GM18870 (cell line): ENCODE data around the gene ZNF485.
A peak's percentile ranks its signal among the peaks of the same experiment; 100 is the strongest.
"Not testable (repeated sequence)": the region's sequence is repeated elsewhere in the genome, so short reads cannot be mapped to it uniquely, and the experiment has no call there.

ENCODE experiments used
- ATAC-seq: cut with Tn5 transposase; IDR thresholded peaks from one replicate; pipeline ENCODE4 v1.9.1; 2021; ENCODE audit warnings: moderate library complexity; ENCODE audit not compliant: unreplicated experiment

The ZNF485 gene

DNA sequence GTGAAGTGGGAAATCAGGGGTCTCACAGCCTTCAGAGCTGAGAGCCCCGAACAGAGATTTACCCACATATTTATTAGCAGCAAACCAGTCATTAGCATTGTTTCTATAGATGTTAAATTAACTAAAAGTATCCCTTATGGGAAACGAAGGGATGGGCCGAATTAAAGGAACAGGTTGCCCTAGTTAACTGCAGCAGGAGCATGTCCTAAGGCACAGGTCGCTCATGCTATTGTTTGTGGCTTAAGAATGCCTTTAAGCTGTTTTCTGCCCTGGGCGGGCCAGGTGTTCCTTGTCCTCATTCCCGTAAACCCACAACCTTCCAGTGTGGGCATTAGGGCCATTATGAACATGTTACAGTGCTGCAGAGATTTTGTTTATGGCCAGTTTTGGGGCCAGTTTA lies 4.7 kb upstream of the ZNF485 start:
- ATAC-seq, result not testable (repeated sequence)

DNA sequence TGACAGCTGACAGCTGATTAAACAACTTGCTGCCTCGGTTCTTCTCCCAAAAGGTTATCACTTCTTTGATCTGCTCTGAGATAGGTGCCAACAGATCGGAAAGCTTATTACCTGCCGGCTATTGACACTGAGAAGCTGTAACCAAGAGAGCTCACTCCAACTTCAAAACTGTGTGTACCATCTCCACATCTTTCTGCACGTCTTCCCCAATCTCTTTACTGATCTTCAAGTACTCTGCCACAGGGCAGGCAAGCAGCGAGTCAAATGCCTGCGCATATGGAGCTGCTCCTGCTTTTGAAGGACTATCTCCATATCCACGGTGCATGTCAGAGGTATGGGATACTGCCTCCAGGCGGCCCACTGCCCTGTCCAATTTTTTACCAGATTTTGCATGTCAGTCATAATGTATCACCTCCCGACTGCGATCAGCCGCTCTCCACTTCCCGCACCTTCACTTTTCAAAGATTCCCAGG lies 352 bp upstream of the ZNF485 start:
- ATAC-seq, result no peak

DNA sequence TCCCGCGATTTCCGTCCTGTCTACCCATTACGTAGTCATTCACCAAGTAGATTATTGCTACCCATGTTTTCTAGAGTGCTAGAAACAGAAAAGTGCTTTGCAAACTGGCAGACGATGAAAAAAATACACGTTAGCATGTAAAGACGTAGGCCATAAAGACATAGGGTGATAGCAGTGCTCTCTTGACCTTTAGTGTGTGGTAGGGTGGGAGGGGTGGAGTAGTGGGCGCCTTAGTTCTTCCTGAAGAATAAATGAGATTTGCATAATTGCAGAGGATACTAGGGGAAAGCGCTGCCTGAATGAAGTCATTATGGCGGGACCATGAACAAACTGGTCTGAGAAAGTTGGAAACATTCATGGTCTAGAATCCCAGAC lies 948 bp downstream of the ZNF485 start:
- ATAC-seq, result no peak

DNA sequence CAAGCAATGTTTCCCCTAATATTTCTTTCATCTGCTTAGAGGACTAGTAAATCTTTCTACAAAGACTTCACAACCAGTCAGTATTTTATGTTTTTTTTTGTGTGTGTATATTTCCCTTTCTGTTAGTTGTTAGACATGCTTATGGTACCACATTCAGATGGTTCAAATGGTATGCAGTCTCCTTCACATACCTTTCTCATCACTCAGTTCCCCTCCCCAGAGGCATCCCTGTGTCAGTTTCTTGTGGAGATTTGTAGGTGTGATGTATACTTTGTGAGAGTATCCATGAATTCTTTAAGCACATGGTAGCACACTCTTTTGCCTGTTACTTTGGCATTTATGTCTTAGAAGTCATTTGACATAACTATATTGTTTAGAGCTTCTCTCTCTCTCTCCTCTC lies 4.4 kb downstream of the ZNF485 start:
- no peak for ATAC-seq

DNA sequence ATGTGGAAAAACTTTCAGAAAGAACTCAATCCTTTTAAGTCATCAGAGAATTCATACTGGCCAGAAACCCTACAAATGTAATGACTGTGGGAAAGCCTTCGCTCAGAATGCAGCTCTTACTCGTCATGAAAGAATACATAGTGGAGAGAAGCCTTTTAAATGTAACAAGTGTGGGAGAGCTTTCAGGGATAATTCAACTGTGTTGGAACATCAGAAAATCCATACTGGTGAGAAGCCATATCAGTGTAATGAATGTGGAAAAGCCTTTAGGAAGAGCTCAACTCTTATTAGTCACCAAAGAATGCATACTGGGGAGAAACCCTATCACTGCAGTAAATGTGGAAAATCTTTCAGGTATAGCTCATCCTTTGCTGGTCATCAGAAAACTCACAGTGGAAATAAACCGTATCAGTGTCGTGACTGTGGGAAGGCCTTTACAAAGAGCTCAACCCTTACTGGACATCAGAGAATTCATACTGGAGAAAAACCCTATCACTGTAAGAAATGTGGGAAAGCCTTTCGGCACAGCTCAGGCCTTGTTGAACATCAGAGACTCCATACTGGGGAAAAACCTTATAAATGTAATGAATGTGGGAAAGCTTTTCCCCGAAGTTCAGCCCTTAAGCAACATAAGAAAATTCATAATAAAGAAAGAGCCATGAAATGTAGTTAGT lies 10.6 kb downstream of the ZNF485 start:
- ATAC-seq, result no peak

DNA sequence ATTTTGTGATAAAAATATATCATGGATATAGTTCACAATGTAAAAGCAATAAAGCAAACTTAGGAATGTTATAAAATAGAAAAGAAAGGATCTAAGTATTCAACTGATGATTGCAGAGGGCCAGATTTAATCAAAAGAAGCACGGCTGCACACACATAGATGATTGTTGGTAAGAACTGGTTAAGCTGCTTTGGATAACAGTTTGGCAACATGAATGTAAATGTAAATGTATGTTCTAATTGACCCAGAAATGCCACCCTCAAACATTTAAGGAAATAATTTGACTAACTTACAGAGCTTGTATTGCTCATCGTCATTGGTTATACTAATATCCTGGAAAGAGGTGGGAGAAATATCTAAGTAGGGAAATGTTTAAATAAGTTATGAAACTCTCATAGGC lies 13.1 kb downstream of the ZNF485 start:
- no peak for ATAC-seq

DNA sequence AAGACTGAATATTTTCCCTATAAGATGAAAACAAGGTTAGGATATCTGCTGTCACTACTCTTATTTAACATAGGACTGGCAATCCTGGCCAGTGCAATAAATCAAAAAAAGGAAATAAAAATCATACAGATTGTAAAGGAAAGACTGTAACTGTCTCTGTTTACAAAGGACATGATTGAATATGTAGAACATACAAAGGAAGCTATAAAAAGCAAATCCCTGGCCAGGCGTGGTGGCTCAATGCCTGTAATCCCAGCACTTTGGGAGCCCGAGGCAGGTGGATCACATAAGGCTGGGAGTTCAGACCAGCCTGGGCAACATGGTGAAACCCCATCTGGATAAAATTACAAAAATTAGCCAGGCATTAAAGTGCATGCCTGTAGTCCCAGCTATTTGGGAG lies 15.8 kb downstream of the ZNF485 start:
- ATAC-seq, result no peak

DNA sequence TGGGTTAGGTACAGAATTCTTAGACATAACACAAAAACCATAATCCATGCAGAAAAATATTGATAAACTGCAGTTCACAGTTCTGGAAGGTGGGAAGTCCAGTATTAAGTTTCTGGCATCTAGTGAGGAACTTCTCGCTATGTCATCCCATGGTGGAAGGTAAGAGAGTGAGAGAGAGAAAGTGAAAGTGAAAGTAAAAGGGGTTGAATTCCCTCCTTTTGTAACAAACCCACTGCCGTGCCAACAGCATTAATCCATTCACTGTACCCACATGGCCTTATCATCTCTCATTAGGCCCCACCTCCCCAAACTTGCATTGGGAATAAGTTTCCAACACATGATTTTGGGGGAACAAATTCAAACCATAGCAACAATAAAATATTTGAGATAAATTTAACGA lies 17.1 kb downstream of the ZNF485 start:
- no peak for ATAC-seq

DNA sequence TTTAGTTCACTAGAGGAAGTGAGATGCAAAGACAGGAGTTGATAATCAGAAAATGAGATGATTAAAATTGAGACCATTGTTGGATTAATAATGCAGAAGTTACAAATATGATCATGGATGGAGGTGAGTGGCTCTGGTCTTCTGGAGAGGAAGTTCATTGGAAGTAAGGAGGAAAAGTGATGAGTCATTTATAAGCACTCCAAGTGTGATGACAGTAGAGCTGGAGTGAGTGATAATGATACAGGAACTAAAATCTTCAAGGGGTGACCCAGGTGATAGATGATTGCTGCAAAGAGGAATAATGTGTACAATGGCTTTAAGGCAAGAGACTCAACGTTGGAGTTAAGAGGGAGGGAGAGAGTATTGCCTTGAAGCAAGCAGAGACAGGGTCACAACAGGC lies 21.7 kb downstream of the ZNF485 start:
- no peak for ATAC-seq

DNA sequence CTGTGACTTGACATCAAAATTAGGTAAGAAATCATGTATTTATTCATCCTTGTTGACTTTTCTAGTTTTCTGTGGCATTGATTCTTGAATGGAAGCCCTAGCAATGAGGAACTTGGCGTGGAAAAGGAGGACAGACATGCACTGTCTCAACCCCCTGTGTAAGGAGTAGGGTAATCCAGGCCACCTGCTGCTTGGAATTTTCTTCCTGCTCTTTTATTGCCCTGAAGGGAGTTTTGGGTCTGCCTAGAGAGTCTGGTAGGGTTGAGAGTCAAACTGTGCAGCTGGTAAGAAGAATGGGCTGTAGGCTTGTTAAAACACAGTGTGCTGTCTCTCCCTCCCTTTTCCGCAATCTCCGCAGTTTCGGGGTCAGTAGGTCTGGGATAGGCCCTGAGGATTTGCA lies 22.7 kb downstream of the ZNF485 start:
- no peak for ATAC-seq

DNA sequence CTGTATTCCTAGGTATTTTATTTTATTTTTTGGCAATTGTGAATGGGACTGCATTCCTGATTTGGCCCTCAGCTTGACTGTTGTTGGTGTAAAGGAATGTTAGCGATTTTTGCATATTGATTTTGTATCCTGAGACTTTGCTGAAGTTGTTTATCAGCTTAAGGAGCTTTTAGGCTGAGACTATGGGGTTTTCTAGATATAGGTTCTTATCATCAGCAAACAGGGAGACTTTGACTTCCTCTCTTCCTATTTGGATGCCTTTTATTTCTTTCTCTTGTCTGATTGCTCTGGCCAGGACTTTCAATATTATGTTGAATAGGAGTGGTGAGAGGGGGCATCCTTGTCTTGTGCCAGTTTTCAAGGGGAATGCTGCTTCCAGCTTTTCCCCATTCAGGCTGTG lies 29.6 kb downstream of the ZNF485 start:
- ATAC-seq, result not testable (repeated sequence)

DNA sequence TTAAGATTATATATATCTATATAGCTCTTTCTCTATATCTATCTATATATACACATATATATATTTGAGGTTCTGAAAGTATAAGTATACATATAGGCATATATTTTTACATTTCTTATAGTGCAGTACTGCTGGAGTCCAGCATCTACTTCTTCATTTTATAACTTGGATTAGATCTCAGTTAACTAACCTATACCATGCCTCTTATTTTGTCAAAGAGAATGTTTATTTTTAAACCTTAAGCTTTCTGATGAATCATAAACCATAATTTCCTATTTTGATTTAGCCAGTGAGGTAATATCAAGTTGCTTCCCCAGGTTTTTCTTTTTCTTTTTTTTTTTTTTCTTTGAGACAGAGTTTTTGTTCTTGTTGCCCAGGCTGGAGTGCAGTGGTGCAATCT lies 34.4 kb downstream of the ZNF485 start:
- ATAC-seq, result no peak

DNA sequence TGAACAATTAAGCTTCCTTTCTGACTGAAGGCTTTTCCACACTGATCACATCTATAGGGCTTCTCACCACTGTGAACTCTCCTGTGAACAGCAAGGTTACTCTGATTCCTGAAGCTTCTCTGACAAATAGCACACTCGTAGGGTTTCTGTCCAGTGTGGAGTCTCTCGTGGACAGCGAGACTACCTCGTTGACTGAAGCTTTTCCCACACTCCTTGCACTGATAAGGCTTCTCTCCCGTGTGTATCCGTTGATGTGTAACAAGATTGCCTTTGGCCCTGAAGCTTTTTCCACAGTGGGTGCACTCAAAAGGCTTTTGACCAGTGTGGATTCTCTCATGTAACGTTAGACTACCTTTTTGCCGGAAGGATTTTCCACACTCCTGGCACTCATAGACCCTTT lies 38.0 kb downstream of the ZNF485 start:
- ATAC-seq, result no peak

DNA sequence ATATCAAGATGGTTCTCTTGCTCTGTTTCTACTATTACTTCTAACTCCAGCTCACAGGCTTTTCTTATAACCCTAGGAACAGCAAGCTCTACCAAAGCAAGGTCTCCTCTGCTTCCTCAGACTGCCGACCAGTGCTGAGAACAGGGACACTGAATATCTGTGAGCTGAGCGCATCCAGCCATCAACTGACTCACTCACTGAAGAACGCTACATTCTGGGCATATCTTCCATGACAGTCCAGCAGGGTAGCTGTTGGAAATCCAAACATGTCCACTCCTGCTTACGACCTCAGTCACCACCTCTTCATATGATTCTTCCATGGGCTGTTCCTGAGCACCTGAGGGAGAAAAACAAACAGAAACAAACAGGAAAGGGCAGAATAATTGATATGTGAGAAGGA lies 39.6 kb downstream of the ZNF485 start:
- ATAC-seq, result no peak

DNA sequence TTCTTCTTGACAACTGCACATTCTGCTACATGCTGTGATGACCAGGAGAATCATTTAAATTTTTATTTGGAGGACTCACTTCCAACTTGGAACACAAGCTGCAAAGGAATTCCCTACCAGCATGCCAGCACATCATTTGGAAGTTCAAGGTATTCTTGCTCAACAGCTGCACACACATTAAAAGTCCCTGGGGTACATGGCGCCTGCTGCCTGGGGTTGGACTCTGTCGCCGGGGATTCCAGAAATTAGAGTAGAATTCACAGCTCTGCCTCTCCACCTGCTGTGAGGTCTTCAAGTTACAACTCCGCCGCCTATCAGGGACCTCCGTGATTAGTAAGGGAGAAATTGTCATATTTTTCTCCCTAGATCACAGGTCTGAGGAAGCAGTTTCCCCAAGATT lies 41.3 kb downstream of the ZNF485 start:
- ATAC-seq, result no peak

DNA sequence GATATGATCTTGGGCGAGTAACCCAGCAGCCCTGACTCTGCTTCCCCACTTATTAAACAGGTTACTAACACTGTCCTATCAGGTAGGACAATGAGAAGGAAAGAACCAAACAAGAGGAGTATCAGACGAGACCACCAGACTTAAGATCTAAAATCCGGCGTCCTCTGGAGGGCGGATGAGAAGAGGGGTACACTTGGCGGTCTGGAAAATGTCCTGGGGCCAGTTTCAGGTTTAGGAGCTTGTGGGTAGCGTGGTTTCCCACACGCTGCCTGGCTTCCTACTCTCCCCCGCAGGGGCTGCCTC lies 41.8 kb downstream of the ZNF485 start:
- no peak for ATAC-seq

DNA sequence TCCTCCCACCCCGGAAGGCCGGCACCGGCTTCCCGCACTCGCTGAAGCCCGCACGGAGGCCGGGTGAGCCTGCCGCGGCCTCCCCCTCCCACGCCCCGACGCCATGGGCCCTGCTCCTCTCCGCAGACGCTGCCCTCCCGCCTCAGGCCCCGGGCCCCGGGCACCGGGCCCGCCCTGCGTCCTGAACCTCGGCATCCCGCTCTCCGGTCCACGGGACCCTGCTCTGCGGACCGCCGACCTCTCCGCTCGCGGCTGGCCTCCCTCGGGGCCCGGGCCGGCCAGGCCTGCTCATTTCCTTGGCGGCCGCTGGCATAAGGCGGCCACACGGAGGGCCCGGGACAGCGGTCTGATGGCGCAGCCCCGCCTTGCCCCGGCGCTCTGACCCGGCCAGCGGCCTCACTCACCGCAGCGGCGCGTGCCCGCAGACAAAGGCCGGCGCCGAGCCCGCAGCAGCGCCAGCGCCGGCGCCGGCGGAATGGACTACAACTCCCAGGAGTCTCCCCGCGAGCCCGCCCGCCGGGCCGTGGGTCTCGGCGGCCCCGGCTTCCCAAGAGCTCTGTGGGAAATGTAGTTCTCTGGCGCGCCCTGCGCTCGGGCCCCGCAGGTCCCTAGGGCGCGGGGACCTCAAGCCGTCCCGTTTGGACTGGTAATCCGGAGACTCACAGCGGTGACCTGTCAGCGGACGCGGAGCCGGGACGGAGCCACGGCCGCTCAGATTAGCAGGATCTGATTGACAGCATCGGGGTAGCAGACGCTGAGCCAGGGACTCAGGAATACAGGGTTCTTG lies 42.4 kb downstream of the ZNF485 start, which contains the start of gene ZNF32:
ZNF32 (minus strand) TSS at position 484 of the 787 bp plus-strand sequence. CDS start 2,748 bp downstream, outside the sequence.
- peak; percentile 98 for ATAC-seq

DNA sequence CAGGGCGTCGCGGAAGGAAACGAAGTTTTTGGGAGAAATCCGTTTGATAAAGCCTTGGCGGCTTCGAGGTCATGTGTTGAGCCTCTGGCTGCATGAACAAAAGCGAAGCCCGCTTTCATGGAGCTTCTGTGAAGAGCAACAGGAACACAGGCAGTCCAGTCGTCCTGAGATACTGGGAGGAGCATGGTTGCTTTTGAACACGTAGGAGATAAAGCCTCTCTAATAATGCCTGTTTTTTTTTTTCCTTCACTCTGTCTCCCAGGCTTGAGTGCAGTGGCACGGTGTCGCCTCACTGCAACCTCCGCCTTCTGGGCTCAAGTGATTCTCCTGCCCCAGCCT lies 42.9 kb downstream of the ZNF485 start:
- peak; percentile 5 for ATAC-seq

DNA sequence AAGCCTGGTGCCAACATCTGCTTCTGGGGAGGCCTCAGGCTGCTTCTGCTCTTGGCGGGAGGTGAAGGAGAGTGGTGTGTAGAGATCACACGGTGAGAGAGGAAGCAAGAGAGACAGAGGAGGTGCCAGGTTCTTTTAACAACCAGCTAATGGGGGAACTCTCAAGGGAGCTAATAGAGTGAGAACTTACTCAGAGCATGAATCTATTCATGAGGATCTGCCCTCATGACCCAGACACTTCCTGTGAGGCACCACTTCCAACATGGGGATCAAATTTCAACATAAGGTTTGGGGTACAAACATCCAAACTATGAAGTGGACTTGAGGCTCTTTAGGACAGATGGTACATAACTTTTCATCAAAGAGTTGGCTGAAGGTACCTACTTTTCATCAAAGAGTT lies 47.5 kb downstream of the ZNF485 start:
- ATAC-seq, result no peak

DNA sequence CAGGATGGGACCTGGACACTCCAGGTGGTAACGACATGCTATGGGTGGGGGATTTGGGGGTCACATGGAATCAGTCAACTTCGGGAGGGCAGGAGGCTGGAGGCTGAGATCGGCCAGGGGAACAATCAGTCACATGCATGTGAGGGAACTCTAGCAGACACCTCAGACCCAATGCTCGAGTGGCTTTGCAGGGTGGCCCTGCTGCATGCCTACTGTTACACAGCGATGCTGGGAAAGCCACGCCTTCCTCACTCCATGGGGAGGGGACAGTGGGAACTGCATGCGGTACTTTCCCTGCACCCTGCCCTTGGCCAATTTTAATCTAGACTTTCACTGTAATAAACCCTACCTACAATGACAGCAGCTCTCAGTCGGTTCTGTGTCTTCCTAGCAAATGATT lies 49.1 kb downstream of the ZNF485 start:
- ATAC-seq, result no peak

DNA sequence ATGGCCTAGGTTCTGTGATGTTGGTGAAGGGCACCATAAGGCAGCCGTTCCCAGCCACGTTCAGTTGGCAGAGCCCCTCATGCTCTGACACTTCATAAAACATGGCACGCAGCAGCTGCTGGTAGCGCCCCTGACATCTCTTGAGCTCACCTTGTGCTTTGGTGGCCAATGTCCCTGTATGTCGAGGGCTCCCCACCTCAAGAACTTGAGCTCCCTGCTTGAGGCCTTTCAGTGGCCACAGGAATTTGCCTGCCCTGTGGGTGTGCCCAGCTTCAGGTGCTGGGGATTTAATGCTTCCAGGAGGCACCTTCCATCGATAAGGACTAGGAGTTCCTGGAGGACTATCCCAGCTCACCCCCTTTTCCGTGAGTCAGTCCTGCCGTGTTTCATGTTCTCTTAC lies 52.0 kb downstream of the ZNF485 start:
- ATAC-seq, result no peak

DNA sequence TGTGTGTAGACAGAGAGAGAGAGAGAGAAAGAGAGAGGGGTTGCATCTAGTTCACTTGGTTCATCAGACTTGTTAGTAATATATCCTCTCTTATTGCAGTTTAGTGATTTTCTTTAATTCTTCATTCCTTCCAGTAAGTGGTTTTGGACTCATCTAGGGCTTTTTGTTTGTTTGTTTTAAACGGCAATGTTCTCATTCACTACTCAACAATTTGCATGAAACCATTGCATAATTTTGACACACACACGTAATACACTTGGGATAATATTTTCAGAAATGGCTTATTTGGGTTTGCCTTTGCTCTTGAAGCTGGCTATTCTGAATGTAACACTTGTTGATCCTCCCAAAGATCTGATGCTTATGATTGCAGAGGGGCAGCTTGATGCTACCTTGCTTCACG lies 58.8 kb downstream of the ZNF485 start:
- no peak for ATAC-seq

DNA sequence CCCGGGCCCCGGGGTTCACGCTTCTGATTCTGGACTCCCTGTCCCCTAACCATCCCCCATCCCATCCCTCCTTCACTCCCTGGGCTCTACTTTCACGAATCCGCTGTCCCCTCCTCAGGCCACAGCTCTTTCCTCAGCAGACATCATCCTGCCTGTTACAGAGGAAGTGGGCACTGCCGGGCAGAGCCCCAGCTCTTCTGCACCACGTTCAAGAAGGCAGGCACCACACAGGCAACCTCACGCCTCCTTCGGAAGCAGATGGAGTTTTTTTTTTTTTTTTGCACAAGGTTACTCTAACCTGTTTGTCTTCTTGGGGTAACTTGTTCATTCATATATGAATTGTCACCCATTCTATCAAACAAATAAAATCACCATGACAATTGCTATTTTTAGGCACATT lies 60.3 kb downstream of the ZNF485 start:
- no peak for ATAC-seq
